ENCODE measurements around the gene DRICH1.
"Not testable (repeated sequence)": the region's sequence is repeated elsewhere in the genome, so short reads cannot be mapped to it uniquely, and the experiment has no call there.

Gene DRICH1

GRCh38 chr22:23632178-23632577 is at the start of gene DRICH1:
DRICH1 (minus strand) TSS chr22:23632321; CDS start chr22:23632023, 298 bp downstream.
- H3K36me3 ChIP-seq (ENCODE audit: control insufficient read depth in 1 of 2, insufficient read depth in 2 of 2, low read length in 2 of 2), result no peaks in the 10 kb centered on the region
- H3K4me1 ChIP-seq (ENCODE audit: control insufficient read depth in 1 of 2, insufficient read depth in 2 of 2, low read length in 2 of 2), result no peaks in the 10 kb centered on the region
- no peaks in the 10 kb centered on the region for H3K27me3 ChIP-seq (ENCODE audit: low read depth, low read length)
- H3K9me3 ChIP-seq (ENCODE audit: control insufficient read depth in 1 of 2, low read length in 2 of 2), result no peaks in the 10 kb centered on the region
- H3K27ac ChIP-seq (ENCODE audit: low read length), result no peak within 1 kb of the TSS
- no peak within 1 kb of the TSS for H3K4me3 ChIP-seq (ENCODE audit: low read depth in 1 of 2, low read length in 2 of 2)

DNA sequence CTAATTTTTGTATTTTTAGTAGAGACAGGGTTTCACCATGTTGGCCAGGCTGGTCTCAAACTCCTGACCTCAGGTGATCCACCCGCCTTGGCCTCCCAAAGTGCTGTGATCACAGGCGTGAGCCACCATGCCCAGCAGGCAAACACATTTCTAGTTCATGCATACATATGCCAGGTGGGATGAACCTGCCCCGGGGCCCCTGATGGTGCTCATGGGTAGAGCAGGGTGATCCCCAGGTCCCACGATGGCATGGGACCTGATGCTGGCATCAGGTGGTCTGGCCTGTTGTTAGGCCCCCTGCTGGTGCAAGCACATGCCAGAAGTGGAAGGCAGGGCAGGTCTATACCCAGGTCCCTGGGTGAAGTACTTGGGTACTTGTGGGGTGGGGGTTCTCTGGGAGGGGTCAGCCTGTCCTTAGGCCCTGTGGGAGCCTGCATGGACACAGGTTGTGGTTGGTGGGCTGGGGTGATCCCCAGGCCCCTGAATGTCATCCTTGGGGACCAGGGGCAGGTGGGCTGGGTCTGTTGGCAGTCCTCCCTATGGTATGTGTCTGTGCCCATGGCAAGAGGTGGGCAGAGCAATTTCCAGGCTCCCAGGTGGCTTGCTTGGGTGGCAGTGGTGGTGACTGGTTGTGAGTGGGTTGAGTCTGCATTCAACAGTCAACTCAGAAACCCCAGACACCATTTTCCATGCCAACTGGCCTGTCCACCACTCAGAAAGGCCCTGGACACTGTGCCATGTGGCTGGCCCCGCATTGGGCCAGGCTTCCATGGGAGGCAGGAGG is 49.1 kb upstream of the DRICH1 start:
- Histone ChIP-seq H3K36me3 (ENCODE audit: control insufficient read depth in 1 of 2, insufficient read depth in 2 of 2, low read length in 2 of 2) (peaks cover 0 to 13% of the 10 kb centered on the region in 2 donors), H3K9me3 (ENCODE audit: control insufficient read depth in 1 of 2, low read length in 2 of 2) (no peaks in the 10 kb centered on the region), H3K4me3 (ENCODE audit: low read depth in 1 of 2, low read length in 2 of 2) (no peak overlapping the region), H3K27ac (ENCODE audit: low read length) (no peak overlapping the region), H3K27me3 (ENCODE audit: low read depth, low read length) (no peaks in the 10 kb centered on the region), H3K4me1 (ENCODE audit: control insufficient read depth in 1 of 2, insufficient read depth in 2 of 2, low read length in 2 of 2) (no peaks in the 10 kb centered on the region)

DNA sequence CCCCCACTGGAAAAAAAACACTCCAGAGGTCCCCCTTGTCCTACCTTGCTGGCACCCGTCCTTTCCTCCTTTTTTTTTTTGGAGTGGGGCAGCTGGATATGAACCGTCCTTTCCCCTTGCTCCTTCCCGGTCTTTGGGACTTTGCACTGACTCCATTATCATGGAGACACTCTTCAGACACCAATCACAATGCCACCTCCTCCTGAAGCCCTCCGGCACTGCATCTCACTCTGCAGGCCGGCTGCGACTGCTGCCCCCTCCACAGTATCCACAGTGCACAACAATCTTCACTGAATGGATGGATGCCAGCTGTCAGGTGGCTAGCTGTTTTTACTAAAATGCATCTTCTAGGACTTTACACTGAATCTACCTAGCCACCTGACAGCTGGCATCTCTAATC is 46.0 kb upstream of the DRICH1 start:
- no peaks in the 10 kb centered on the region for H3K9me3 ChIP-seq (ENCODE audit: control insufficient read depth in 1 of 2, low read length in 2 of 2)
- no peak overlapping the region for H3K4me3 ChIP-seq (ENCODE audit: low read depth in 1 of 2, low read length in 2 of 2)
- H3K27me3 ChIP-seq (ENCODE audit: low read depth, low read length), result no peaks in the 10 kb centered on the region
- H3K36me3 ChIP-seq (ENCODE audit: control insufficient read depth in 1 of 2, insufficient read depth in 2 of 2, low read length in 2 of 2), result peaks cover 0 to 7% of the 10 kb centered on the region in 2 donors
- no peaks in the 10 kb centered on the region for H3K4me1 ChIP-seq (ENCODE audit: control insufficient read depth in 1 of 2, insufficient read depth in 2 of 2, low read length in 2 of 2)
- no peak overlapping the region for H3K27ac ChIP-seq (ENCODE audit: low read length)

GRCh38 chr22:23677701-23677995 is 45.5 kb upstream of the DRICH1 start:
- Histone ChIP-seq H3K36me3 (ENCODE audit: control insufficient read depth in 1 of 2, insufficient read depth in 2 of 2, low read length in 2 of 2) (peaks cover 0 to 5% of the 10 kb centered on the region in 2 donors), H3K9me3 (ENCODE audit: control insufficient read depth in 1 of 2, low read length in 2 of 2) (no peaks in the 10 kb centered on the region), H3K27ac (ENCODE audit: low read length) (no peak overlapping the region)

DNA sequence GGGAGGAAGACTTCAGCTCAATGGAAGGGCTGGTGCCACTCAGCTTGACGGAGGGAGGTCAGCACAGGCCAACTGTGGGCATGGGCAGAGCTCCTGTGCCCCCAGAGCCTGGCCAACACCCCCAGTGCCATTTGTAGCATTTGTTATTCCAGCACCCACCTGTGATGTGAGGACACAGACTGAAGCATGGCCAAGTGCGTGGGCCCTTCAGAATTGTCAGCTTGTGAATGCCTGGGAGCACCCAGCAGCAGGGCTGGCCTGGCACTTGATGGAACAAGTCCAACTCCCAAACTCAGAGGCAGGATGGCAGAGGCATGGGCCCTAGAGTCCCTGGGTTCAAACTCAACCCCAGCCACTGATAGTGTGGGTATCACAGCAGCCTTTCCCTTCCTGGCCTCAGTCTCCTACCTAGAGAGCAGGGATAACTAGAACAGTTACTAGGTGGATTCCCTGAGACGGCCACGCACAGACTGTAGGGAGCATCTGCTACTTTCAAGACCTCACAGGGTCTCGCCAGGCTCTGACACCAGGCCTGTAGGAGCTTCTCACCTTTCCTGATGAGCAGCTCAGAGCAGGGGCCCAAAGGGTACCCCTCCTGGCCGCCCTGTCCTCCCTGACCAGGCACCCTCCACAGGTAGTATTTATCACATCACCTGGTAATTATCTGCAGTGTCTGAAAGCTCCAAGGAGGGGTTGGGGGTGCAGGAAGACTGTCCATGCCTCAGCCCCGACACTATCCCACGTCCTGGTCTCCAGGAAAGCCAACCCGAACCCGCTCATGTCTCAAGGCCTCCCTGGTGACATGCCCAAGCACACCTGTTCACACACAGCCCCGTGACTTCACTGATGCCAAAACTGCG is 45.0 kb upstream of the DRICH1 start:
- H3K36me3 ChIP-seq (ENCODE audit: control insufficient read depth in 1 of 2, insufficient read depth in 2 of 2, low read length in 2 of 2); H3K4me1 ChIP-seq (ENCODE audit: control insufficient read depth in 1 of 2, insufficient read depth in 2 of 2, low read length in 2 of 2); H3K4me3 ChIP-seq (ENCODE audit: low read depth in 1 of 2, low read length in 2 of 2); H3K27me3 ChIP-seq (ENCODE audit: low read depth, low read length); H3K9me3 ChIP-seq (ENCODE audit: control insufficient read depth in 1 of 2, low read length in 2 of 2); H3K27ac ChIP-seq (ENCODE audit: low read length): not testable (repeated sequence)

More at GRCh38 chr22:23677701-23677995, 45.5 kb upstream of the DRICH1 start:
- no peaks in the 10 kb centered on the region for H3K4me1 ChIP-seq (ENCODE audit: control insufficient read depth in 1 of 2, insufficient read depth in 2 of 2, low read length in 2 of 2)
- H3K27me3 ChIP-seq (ENCODE audit: low read depth, low read length), result no peaks in the 10 kb centered on the region
- no peak overlapping the region for H3K4me3 ChIP-seq (ENCODE audit: low read depth in 1 of 2, low read length in 2 of 2)

- Histone ChIP-seq H3K27ac (ENCODE audit: low read length) (no peak overlapping the region), H3K36me3 (ENCODE audit: control insufficient read depth in 1 of 2, insufficient read depth in 2 of 2, low read length in 2 of 2) (no peaks in the 10 kb centered on the region), H3K4me3 (ENCODE audit: low read depth in 1 of 2, low read length in 2 of 2) (no peak overlapping the region), H3K9me3 (ENCODE audit: control insufficient read depth in 1 of 2, low read length in 2 of 2) (no peaks in the 10 kb centered on the region), H3K27me3 (ENCODE audit: low read depth, low read length) (no peaks in the 10 kb centered on the region), H3K4me1 (ENCODE audit: control insufficient read depth in 1 of 2, insufficient read depth in 2 of 2, low read length in 2 of 2) (no peaks in the 10 kb centered on the region)
Measured at GRCh38 chr22:23675502-23676415, 43.6 kb upstream of the DRICH1 start.

DNA sequence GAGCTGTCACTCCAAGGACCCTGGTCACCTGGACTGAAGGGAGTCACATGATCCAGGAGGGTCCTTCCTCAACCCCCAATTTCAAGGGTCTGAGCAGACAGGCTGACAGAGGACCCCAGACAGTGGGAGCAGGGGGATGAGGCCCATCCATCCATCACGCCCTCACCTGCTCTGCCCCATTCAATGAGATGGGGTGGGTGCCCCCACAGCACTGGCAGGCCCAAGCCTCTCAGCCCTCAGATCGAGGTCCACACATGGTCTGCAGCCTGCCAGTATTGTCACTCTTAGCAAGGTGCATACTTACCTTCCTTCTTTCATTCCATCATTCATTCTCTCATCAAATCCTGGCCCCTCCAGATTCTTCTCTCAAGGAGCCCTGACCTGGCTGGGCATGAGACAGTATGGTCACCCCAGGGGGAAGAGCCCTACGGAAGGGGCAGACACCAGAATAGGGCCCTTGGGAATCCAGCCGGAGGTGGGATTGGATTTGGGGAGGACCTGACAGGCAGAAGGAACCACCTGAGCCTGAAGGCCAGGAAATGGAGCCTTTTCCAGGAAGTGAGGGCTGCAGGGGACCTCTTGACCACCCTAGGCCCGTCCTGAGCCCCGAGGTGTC is 42.9 kb upstream of the DRICH1 start:
- not testable (repeated sequence) for H3K27me3 ChIP-seq (ENCODE audit: low read depth, low read length); H3K36me3 ChIP-seq (ENCODE audit: control insufficient read depth in 1 of 2, insufficient read depth in 2 of 2, low read length in 2 of 2); H3K27ac ChIP-seq (ENCODE audit: low read length); H3K4me3 ChIP-seq (ENCODE audit: low read depth in 1 of 2, low read length in 2 of 2); H3K9me3 ChIP-seq (ENCODE audit: control insufficient read depth in 1 of 2, low read length in 2 of 2); H3K4me1 ChIP-seq (ENCODE audit: control insufficient read depth in 1 of 2, insufficient read depth in 2 of 2, low read length in 2 of 2)

DNA sequence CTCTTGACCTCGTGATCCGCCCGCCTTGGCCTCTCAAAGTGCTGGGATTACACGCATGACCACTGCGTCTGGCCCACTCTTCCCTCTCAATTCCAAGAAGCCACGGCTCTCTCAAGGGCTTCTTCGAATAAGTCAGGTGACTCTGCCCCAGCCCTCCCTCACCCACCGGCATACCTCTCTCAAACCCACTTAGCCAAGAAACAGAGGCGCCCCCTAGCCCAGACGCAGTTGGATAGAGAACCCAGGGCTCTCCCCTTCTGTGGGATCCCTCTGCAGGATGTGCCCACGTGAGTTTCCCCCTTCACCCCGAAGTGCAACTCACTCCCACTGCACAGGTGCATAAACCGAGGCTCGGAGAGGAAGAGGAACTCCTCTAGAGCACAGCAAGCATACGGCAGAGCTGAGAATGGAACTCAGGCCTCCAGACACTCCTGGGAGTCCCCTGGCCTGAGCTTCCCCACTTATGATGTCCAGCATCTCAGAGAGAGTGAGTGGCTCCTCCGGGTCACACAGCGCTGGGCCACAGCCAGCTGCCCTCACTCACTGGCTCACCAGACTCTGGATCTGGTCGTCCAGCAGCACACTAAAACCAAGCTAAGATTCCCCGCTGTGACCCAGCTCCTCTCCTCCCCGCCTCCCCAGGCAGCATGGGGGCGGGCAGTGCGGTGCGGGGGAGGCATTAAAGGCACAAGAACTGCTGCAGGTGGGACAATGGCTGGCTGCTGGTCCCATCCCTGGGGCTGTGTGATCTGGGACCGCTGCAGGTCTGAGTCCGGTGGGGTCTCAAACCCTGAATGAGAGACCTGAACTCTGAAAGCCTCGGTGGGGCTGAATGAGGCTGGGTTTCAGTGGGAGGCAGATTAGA is 41.9 kb upstream of the DRICH1 start:
- H3K27me3 ChIP-seq (ENCODE audit: low read depth, low read length), result no peaks in the 10 kb centered on the region
- no peaks in the 10 kb centered on the region for H3K9me3 ChIP-seq (ENCODE audit: control insufficient read depth in 1 of 2, low read length in 2 of 2)
- no peaks in the 10 kb centered on the region for H3K36me3 ChIP-seq (ENCODE audit: control insufficient read depth in 1 of 2, insufficient read depth in 2 of 2, low read length in 2 of 2)
- H3K4me1 ChIP-seq (ENCODE audit: control insufficient read depth in 1 of 2, insufficient read depth in 2 of 2, low read length in 2 of 2), result no peaks in the 10 kb centered on the region
- no peak overlapping the region for H3K27ac ChIP-seq (ENCODE audit: low read length)
- H3K4me3 ChIP-seq (ENCODE audit: low read depth in 1 of 2, low read length in 2 of 2), result no peak overlapping the region

DNA sequence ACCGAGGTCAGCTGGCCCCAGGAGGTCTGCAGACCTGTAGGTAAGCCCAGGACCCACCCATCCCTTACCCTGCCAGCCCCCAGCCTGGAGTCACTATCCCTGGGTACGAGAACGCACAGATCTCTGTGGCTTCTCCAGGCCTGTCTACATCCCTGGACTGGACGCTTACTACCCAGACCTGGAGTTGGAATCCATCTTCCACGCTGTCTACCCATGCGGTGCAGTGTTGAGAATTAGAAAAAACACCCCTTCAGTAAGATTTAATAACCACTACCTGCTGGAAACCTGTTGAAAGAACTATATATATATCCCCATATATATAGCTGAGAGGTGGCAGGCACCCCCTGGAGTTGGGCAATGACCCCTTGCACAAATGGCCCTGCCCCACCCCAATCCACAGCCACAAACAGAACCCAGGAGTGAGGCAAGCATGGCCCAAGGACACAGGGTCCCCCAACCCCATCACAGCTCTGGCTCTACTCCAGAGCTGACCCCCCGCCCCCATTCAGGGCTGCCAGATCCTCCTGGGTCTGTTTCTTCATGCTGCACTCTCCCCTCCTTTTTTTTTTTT is 41.0 kb upstream of the DRICH1 start:
- Histone ChIP-seq H3K36me3 (ENCODE audit: control insufficient read depth in 1 of 2, insufficient read depth in 2 of 2, low read length in 2 of 2) (no peaks in the 10 kb centered on the region), H3K27me3 (ENCODE audit: low read depth, low read length) (no peaks in the 10 kb centered on the region), H3K27ac (ENCODE audit: low read length) (no peak overlapping the region), H3K4me1 (ENCODE audit: control insufficient read depth in 1 of 2, insufficient read depth in 2 of 2, low read length in 2 of 2) (no peaks in the 10 kb centered on the region), H3K9me3 (ENCODE audit: control insufficient read depth in 1 of 2, low read length in 2 of 2) (no peaks in the 10 kb centered on the region), H3K4me3 (ENCODE audit: low read depth in 1 of 2, low read length in 2 of 2) (no peak overlapping the region)
